ENCODE data around the gene TUBA8.
"Not testable (repeated sequence)": the region's sequence is repeated elsewhere in the genome, so short reads cannot be mapped to it uniquely, and the experiment has no call there.

The TUBA8 gene

GRCh38 chr22:18071968-18072310 lies 38.7 kb upstream of the TUBA8 start:
- DNase-seq (ENCODE audit: low spot score in 2 of 2) (no peak), ATAC-seq (no peak)
- Mint-ChIP-seq H3K27ac (no peak overlapping the region), H3K9me3 (no peaks in the 10 kb centered on the region), H3K4me1 (peaks cover 5% of the 10 kb centered on the region), H3K36me3 (no peaks in the 10 kb centered on the region), H3K4me3 (no peak overlapping the region)

GRCh38 chr22:18073467-18073866 lies 37.1 kb upstream of the TUBA8 start:
- no peak for DNase-seq (ENCODE audit: low spot score in 2 of 2)
- H3K27ac Mint-ChIP-seq, result no peak overlapping the region
- H3K4me1 Mint-ChIP-seq, result peaks cover 15% of the 10 kb centered on the region
- no peaks in the 10 kb centered on the region for H3K9me3 Mint-ChIP-seq
- peaks cover 2% of the 10 kb centered on the region for H3K36me3 Mint-ChIP-seq
- H3K4me3 Mint-ChIP-seq, result no peak overlapping the region
- ATAC-seq, result no peak

DNA sequence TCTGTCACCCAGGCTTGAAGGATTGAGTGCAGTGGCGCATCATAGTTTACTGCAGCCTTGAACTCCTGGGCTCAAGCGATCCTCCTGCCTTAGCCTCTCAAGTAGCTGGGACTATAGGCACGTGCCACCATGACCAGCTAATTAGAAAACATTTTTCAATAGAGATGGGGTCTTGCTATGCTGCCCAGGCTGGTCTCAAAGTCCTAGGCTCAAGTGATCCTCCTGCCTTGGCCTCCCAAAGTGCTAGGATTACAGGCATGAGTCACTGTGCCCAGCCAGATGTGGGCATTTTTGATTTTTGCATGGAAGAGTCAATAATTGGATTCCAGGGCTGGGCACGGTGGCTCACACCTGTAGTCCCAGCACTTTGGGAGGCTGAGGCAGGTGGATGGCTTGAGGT lies 36.7 kb upstream of the TUBA8 start:
- H3K4me3 Mint-ChIP-seq; DNase-seq (ENCODE audit: low spot score in 2 of 2); H3K9me3 Mint-ChIP-seq; H3K27ac Mint-ChIP-seq; ATAC-seq; H3K36me3 Mint-ChIP-seq: not testable (repeated sequence)
- H3K4me1 Mint-ChIP-seq, result peaks cover 20% of the 10 kb centered on the region

DNA sequence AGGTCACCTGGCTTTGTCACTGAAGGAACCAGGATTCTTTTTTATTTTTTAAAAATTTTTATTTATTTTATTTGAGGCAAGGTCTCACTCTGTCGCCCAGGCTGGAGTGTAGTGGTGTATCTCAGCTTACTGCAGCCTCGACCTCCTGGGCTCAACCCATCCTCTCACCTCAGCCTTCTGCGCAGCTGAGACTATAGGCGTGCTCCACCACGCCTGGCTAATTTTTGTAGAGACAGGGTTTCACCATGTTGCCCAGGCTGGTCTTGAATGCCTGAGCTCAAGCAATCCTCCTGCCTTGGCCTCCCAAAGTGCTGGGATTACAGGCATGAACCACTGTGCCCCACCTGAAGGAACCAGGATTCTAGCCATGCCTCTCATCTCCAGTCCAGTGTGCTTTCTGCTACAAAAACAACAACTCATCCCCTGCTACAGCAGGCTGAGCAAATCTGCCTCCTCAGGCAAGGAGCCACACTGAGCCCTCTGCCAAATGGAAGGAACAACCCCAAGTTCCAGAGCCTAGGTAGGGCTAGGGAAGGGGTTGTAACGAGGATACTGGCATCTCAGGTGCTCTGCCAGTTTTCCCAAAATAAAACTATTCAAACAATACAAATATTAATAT lies 35.4 kb upstream of the TUBA8 start:
- Mint-ChIP-seq H3K36me3 (peaks cover 19% of the 10 kb centered on the region), H3K9me3 (no peaks in the 10 kb centered on the region), H3K4me1 (peaks cover 31% of the 10 kb centered on the region), H3K4me3 (no peak overlapping the region), H3K27ac (no peak overlapping the region)
- DNase-seq (ENCODE audit: low spot score in 2 of 2) (no peak), ATAC-seq (no peak)

DNA sequence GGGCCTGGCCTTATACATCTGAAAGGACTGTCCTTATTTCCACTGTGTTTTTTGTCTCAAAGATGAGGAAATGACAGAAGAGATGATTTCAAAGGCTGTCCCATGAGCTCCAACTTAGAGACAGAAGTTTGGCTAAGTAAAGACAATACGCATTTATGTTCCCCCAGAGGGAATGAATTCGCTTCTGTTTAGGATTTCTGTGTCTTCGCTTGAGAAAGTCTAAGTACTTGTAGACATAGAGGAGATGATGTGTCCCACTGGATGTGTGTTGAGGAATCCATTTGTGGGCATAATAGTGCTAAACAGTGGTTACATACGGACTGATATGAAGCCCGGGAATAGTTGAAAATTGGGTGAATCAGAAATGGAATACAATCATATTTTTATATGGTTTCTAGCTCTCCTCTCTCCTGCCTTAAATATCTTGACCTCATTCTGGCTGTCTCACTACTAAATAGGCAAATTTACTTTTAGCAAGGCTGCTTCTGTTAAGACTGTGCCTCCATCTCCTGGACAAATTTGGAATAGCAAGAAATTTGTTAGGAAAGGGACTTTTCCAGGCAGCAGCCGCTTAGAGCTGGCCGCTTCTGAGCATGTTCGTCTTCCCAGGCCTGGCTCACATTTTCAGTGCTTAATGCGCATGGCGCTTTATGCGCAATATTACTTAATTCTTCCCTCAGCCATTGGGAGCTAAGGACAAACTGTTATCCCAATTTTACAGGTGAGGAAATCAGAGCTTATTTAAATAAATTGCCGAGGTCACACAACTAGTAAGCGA lies 34.7 kb upstream of the TUBA8 start:
- no peak for ATAC-seq
- no peak overlapping the region for H3K27ac Mint-ChIP-seq
- DNase-seq (ENCODE audit: low spot score in 2 of 2), result peak; percentile 23 to 61
- H3K9me3 Mint-ChIP-seq, result peaks cover 3% of the 10 kb centered on the region
- H3K4me3 Mint-ChIP-seq, result peak overlapping the region; percentile 87
- peaks cover 36% of the 10 kb centered on the region for H3K4me1 Mint-ChIP-seq
- H3K36me3 Mint-ChIP-seq, result peaks cover 26% of the 10 kb centered on the region

DNA sequence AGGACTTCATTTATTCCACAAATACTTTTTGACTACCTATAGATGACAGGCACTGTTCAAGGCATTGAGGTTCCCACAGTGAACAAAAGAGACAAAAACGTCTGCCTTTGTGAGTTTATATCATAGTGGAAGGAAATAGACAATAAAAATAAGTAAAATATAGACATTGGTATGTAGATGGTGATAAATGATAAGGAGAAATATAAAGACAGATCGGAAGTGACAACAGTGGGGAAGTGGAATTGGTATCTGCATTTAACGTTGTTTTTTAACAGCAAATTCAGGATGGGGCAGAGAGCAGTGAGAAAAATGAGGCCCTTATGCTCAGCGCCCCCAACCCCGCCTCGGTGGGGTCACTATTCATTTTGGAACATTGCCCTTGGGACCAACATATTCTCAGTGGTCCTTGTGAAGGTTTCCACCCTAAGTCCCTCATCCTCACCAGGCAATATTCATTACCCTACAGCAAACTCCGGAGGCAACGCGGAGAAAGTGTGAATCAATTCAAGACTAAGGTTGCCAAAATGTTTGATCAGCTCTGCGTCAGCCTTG lies 33.4 kb upstream of the TUBA8 start:
- Mint-ChIP-seq H3K27ac (peak overlapping the region; percentile 95), H3K36me3 (peaks cover 39% of the 10 kb centered on the region), H3K4me3 (peak overlapping the region; percentile 87), H3K9me3 (peaks cover 3% of the 10 kb centered on the region), H3K4me1 (peaks cover 48% of the 10 kb centered on the region)
- peak; percentile 68 for ATAC-seq
- DNase-seq (ENCODE audit: low spot score in 2 of 2), result no peak

GRCh38 chr22:18077639-18078328 lies 32.8 kb upstream of the TUBA8 start, which contains the start of gene PEX26:
TSS of gene PEX26 (plus strand) at chr22:18077990. CDS start at chr22:18078377, 387 bp downstream.
- peaks cover 45% of the 10 kb centered on the region for H3K36me3 Mint-ChIP-seq
- peaks cover 54% of the 10 kb centered on the region for H3K4me1 Mint-ChIP-seq
- peak; percentile 80 to 94 for DNase-seq (ENCODE audit: low spot score in 2 of 2)
- H3K4me3 Mint-ChIP-seq, result peak within 1 kb of the TSS; percentile 87
- peak within 1 kb of the TSS; percentile 95 for H3K27ac Mint-ChIP-seq
- peaks cover 3% of the 10 kb centered on the region for H3K9me3 Mint-ChIP-seq
- ATAC-seq, result peak; percentile 99

DNA sequence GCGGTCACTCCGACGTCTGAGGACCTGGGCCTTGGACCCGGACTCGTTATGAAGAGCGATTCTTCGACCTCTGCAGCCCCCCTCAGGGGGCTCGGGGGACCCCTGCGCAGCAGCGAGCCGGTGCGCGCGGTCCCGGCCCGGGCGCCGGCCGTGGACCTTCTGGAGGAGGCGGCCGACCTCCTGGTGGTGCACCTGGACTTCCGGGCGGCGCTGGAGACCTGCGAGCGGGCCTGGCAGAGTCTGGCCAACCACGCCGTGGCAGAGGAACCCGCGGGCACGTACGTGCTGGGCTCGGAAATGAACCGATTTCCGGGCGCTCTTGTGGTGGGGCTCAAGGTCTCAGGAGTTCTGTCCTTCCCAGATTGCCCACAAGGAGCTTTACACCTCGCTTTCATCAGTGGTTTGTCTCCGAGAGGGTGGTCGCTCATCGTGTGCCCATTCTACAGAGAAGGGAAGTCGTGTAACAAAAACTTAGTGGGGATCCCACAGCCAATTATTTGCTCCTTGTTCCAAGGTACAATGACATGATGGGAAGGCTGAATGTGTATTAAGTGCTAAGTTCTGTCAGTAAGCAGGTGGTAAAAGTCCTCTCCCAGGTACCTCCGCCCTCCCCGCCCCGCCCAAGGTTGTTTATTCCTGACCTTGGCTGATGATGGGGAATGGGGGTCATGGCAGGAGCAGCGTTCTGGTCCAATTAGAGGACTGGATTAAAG lies 32.1 kb upstream of the TUBA8 start:
- Mint-ChIP-seq H3K36me3 (peaks cover 52% of the 10 kb centered on the region), H3K4me1 (peaks cover 60% of the 10 kb centered on the region), H3K9me3 (peaks cover 3% of the 10 kb centered on the region), H3K27ac (peak overlapping the region; percentile 95), H3K4me3 (peak overlapping the region; percentile 87)
- DNase-seq (ENCODE audit: low spot score in 2 of 2) (peak; percentile 16 to 70), ATAC-seq (peak; percentile 47)

DNA sequence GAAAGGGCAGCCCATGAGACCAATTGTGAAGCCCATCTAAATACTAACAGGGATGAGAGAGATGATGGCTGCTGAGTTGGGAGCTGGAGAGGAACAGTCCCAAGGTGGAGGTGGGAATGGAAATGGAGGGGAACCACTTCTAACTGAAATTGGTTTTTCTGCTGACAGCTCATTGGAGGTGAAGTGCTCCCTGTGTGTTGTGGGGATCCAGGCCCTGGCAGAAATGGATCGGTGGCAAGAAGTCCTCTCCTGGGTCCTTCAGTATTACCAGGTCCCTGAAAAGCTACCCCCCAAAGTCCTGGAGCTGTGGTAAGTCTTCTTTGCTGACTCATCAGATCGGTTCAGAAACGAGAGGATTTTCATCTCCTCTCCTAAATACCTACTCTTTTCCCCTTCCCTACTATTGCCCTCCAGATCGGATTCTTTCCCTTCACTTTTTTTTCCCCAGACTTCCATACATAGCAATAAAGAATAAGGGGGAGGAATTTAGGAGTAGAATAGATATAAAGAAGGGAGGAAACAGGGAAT lies 30.8 kb upstream of the TUBA8 start:
- Mint-ChIP-seq H3K27ac (peak overlapping the region; percentile 95), H3K4me3 (peak overlapping the region; percentile 87), H3K4me1 (peaks cover 60% of the 10 kb centered on the region), H3K9me3 (peaks cover 3% of the 10 kb centered on the region), H3K36me3 (peaks cover 65% of the 10 kb centered on the region)
- DNase-seq (ENCODE audit: low spot score in 2 of 2) (no peak), ATAC-seq (no peak)

GRCh38 chr22:18081416-18081815 lies 29.2 kb upstream of the TUBA8 start:
- Mint-ChIP-seq H3K36me3 (peaks cover 81% of the 10 kb centered on the region), H3K4me3 (no peak overlapping the region), H3K4me1 (peaks cover 60% of the 10 kb centered on the region), H3K9me3 (peaks cover 3% of the 10 kb centered on the region), H3K27ac (no peak overlapping the region)
- DNase-seq (ENCODE audit: low spot score in 2 of 2) (no peak), ATAC-seq (no peak)

- Mint-ChIP-seq H3K27ac (peak overlapping the region; percentile 1), H3K4me3 (peak overlapping the region; percentile 26), H3K9me3 (peaks cover 3% of the 10 kb centered on the region), H3K36me3 (peaks cover 92% of the 10 kb centered on the region), H3K4me1 (peaks cover 50% of the 10 kb centered on the region)
- no peak for ATAC-seq
- DNase-seq (ENCODE audit: low spot score in 2 of 2), result no peak
Measured at GRCh38 chr22:18082467-18082866, 28.1 kb upstream of the TUBA8 start.

- peak overlapping the region; percentile 1 for H3K27ac Mint-ChIP-seq
Measured at GRCh38 chr22:18083406-18083805, 27.2 kb upstream of the TUBA8 start.

DNA sequence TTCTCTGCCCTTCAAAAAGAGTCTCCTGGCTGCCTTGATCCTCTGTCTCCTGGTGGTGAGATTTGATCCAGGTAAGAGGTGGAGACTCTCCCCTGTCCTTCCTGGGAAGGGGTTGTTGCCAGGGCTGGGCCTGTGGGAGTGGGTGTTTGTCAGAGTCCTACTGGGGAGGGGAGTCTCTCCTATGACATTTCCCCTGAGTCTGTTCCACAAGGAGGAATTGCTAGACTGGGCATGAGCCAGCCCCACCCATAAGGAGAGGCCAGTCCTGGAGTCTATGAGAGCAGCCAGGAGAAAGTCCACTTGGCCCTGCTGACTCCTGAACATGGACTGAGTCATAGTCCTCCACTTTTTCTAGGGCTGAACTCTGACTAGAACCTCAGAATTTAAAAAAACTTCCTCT lies 25.4 kb upstream of the TUBA8 start:
- no peak for DNase-seq (ENCODE audit: low spot score in 2 of 2)
- Mint-ChIP-seq H3K9me3 (peaks cover 3% of the 10 kb centered on the region), H3K36me3 (peaks cover 100% of the 10 kb centered on the region), H3K27ac (no peak overlapping the region), H3K4me3 (no peak overlapping the region), H3K4me1 (peaks cover 51% of the 10 kb centered on the region)
- no peak for ATAC-seq

More at GRCh38 chr22:18083406-18083805, 27.2 kb upstream of the TUBA8 start:
- H3K36me3 Mint-ChIP-seq, result peaks cover 100% of the 10 kb centered on the region
- no peak for ATAC-seq
- H3K4me1 Mint-ChIP-seq, result peaks cover 55% of the 10 kb centered on the region
- no peak overlapping the region for H3K4me3 Mint-ChIP-seq
- no peak for DNase-seq (ENCODE audit: low spot score in 2 of 2)
- peaks cover 3% of the 10 kb centered on the region for H3K9me3 Mint-ChIP-seq

- no peak overlapping the region for H3K4me3 Mint-ChIP-seq
- ATAC-seq (no peak), DNase-seq (ENCODE audit: low spot score in 2 of 2) (no peak)
- peaks cover 96% of the 10 kb centered on the region for H3K36me3 Mint-ChIP-seq
- H3K4me1 Mint-ChIP-seq, result peaks cover 51% of the 10 kb centered on the region
- no peak overlapping the region for H3K27ac Mint-ChIP-seq
- no peaks in the 10 kb centered on the region for H3K9me3 Mint-ChIP-seq
Measured at GRCh38 chr22:18087350-18087855, 23.2 kb upstream of the TUBA8 start.

All from stimulated activated effector memory CD8-positive, alpha-beta T cell treated with anti-CD3 and anti-CD28 coated beads, Interleukin-12 subunit alpha, Interleukin-12 subunit beta, amount 100 ng/mL, for 72 hours (primary cell).